Tongue (tissue), 1 donor: ENCODE measurements around the gene MOSMO. TPM values are rescaled to one million over a fixed set of nuclear protein-coding genes. Genes with fewer than 3 reads are reported as not detected.

Source experiments
- total RNA-seq: library from RNA; depleted of rRNA; stranded (reverse); fragments of >200 nt; gene quantifications from one replicate; pipeline ENCODE4 v1.2.3, GENCODE V29; 2014

Gene MOSMO
- total RNA-seq, 1 donor from 2014 or later = 20.9 TPM

Other genes starting within 250 kb of the MOSMO start
- 53.0 TPM for gene NPIPB4, start 150.4 kb upstream of the MOSMO start, total RNA-seq
- gene UQCRC2, start 54.8 kb upstream of the MOSMO start, total RNA-seq = 483 TPM
- gene PDZD9, start 7.0 kb upstream of the MOSMO start, total RNA-seq = not detected
- gene VWA3A, start 84.4 kb downstream of the MOSMO start, total RNA-seq = not detected
- not detected for gene SDR42E2, start 154.4 kb downstream of the MOSMO start, total RNA-seq
- gene EEF2K, start 198.2 kb downstream of the MOSMO start, total RNA-seq = 46.5 TPM